Tibial nerve (tissue), 4 donors: ENCODE data around the gene TSEN34. TPM values are rescaled to one million over a fixed set of nuclear protein-coding genes. Genes with fewer than 3 reads are reported as not detected.

ENCODE experiments used
- DNase-seq, 2 donors: peaks; one replicate each; pipeline ENCODE4 v3.0.0-alpha.2; 2019; ENCODE audit warnings: low spot score in 2 of 2
- H3K27ac ChIP-seq, 4 donors: fragments of 200-600 bp; sonication (generic) in 3 of 4; one replicate each; pipeline ENCODE4 v1.5.1; 2017 to 2019; ENCODE audit warnings: mild to moderate bottlenecking in 1 of 4
- H3K27me3 ChIP-seq, 2 donors: fragments of 200-600 bp; sonication (generic) in 1 of 2; one replicate each; pipeline versions ENCODE4 v1.5.1 to v1.6.0; 2017 to 2019
- H3K36me3 ChIP-seq, 3 donors: fragments of 200-600 bp; sonication (generic); one replicate each; pipeline ENCODE4 v1.5.1; 2018 to 2019
- H3K4me1 ChIP-seq, 4 donors: fragments of 200-600 bp; sonication (generic) in 3 of 4; one replicate each; pipeline ENCODE4 v1.5.1; 2017 to 2019
- H3K4me3 ChIP-seq, 4 donors: fragments of 200-600 bp; sonication (generic) in 3 of 4; one replicate each; pipeline ENCODE4 v1.5.1; 2017 to 2019; ENCODE audit warnings: mild to moderate bottlenecking in 1 of 4, moderate library complexity in 1 of 4
- H3K9me3 ChIP-seq, 4 donors: fragments of 200-600 bp; sonication (generic) in 3 of 4; one replicate each; pipeline ENCODE4 v1.5.1; 2017 to 2019
- EP300 ChIP-seq, 2 donors: sonication (generic); formaldehyde crosslinking; IDR thresholded peaks; one replicate each; pipeline ENCODE4 v1.6.1; 2017; ENCODE audit warnings: antibody characterized with exemption in 2 of 2, mild to moderate bottlenecking in 1 of 2
- POLR2A ChIP-seq, 2 donors: fragments of 450-650 bp; IDR thresholded peaks; one replicate each; pipeline ENCODE4 v1.6.1; 2017; ENCODE audit warnings: antibody characterized with exemption in 2 of 2, mild to moderate bottlenecking in 2 of 2, moderate library complexity in 2 of 2
- WGBS, 2 donors: methylation state at CpG; one replicate each; pipeline ENCODE4 v1.1.5; 2018; 5-methylcytosine and 5-hydroxymethylcytosine counted together
- total RNA-seq, 4 donors: library from RNA; depleted of rRNA; stranded (reverse); fragments of >200 nt; gene quantifications; one replicate each; pipeline ENCODE4 v1.1.0, GENCODE V29; 2016
- TF ChIP-seq, protein P1 (sequence below), 5 experiments: fragments of 200-600 bp in 3 of 5; fragments of 450-650 bp in 2 of 5; sonication (generic) in 3 of 5; IDR thresholded peaks; one replicate each; pipeline ENCODE4 v1.5.1; 2016 to 2019; ENCODE audit warnings: antibody characterized with exemption in 5 of 5, mild to moderate bottlenecking in 3 of 5, moderate library complexity in 2 of 5

Gene TSEN34
- total RNA-seq, 4 donors from 2014 or later: 37.3 to 70.8 (median 49.6) TPM

DNA sequence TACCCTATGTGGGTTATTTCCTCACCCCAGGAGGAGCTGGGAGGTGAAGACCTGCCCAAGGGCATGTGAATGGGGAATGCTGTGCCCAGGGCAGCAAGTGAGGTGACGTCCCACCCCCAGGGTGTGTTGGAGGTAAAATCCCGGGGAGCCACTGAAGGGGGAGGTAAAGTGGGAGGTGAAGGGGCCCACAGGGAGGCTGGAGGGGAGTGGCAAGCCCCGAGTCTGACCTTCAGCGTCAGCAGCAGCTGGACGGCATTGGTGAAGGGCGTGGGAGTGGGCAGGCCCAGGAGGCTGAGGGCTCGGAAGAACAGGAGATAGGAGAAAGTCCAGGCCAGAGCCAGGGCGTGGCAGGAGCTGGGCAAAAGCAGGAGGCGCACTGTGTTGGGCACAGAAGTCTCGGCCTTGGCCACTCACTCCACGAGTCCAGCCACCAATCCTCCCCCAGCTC is 4.2 kb upstream of the TSEN34 start:
- DNase-seq: no peak
- Histone ChIP-seq H3K36me3 (peaks cover 0 to 20% (median 0%) of the 10 kb centered on the region in 3 donors), H3K4me3 (no peak overlapping the region), H3K4me1 (peaks cover 2 to 19% (median 16%) of the 10 kb centered on the region in 4 donors), H3K27me3 (no peaks in the 10 kb centered on the region), H3K9me3 (no peaks in the 10 kb centered on the region), H3K27ac (peak overlapping the region in 1 of 4 donors; percentile 99)
- no peak for TF ChIP-seq EP300 (IDR thresholded peaks at IDR 0.05)
- TF ChIP-seq POLR2A (IDR thresholded peaks at IDR 0.05): no peak
- TF ChIP-seq, protein P1, sequence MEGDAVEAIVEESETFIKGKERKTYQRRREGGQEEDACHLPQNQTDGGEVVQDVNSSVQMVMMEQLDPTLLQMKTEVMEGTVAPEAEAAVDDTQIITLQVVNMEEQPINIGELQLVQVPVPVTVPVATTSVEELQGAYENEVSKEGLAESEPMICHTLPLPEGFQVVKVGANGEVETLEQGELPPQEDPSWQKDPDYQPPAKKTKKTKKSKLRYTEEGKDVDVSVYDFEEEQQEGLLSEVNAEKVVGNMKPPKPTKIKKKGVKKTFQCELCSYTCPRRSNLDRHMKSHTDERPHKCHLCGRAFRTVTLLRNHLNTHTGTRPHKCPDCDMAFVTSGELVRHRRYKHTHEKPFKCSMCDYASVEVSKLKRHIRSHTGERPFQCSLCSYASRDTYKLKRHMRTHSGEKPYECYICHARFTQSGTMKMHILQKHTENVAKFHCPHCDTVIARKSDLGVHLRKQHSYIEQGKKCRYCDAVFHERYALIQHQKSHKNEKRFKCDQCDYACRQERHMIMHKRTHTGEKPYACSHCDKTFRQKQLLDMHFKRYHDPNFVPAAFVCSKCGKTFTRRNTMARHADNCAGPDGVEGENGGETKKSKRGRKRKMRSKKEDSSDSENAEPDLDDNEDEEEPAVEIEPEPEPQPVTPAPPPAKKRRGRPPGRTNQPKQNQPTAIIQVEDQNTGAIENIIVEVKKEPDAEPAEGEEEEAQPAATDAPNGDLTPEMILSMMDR (IDR thresholded peaks at IDR 0.05): no peak
- WGBS, 2 donors: 70 to 75% methylated on average over 11 of the region's 11 CpGs

DNA sequence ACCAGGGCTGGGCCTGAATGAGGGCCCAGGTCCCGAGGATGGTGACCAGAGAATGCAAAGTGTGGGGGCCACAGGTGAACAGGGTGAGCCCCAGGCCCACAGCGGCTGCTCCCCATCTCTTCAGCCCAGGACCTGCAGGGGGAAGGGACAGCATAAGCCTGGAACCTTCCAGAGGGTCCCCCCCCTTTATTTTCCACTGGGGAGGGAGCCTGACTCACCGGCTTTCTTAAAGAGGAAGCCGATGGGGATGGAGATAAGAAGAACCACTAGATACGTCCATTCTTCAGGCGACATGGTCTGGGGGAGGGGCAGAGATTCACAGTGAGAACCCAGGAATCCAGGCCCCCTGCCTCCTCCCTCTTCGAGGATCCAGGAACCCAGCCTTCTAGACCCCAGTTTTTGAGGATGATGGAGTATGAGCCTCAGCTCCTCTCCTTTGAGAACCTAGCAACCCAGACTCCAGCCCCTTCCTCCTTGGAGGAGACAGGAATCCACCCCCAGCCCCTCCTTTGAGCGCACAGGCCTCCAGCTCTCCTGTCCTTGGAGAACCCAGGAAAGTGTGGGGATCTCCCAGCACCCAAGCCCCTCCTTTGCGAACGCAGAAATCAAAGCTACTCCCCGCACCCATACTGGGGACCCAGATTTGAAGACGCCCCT is 2.8 kb upstream of the TSEN34 start:
- Histone ChIP-seq H3K27ac (peak overlapping the region; percentile 94 to 99 (median 97)), H3K36me3 (peaks cover 0 to 17% (median 5%) of the 10 kb centered on the region in 3 donors), H3K4me3 (peak overlapping the region; percentile 68 to 90 (median 86)), H3K9me3 (no peaks in the 10 kb centered on the region), H3K4me1 (peaks cover 4 to 27% (median 20%) of the 10 kb centered on the region in 4 donors), H3K27me3 (no peaks in the 10 kb centered on the region)
- no peak for TF ChIP-seq POLR2A (IDR thresholded peaks at IDR 0.05)
- TF ChIP-seq, protein P1 (IDR thresholded peaks at IDR 0.05): no peak
- peak in 1 of 2 donors; percentile 18 for TF ChIP-seq EP300 (IDR thresholded peaks at IDR 0.05)
- DNase-seq: no peak
- WGBS, 2 donors: 19 to 21% methylated on average over 8 to 12 of the region's 12 CpGs

DNA sequence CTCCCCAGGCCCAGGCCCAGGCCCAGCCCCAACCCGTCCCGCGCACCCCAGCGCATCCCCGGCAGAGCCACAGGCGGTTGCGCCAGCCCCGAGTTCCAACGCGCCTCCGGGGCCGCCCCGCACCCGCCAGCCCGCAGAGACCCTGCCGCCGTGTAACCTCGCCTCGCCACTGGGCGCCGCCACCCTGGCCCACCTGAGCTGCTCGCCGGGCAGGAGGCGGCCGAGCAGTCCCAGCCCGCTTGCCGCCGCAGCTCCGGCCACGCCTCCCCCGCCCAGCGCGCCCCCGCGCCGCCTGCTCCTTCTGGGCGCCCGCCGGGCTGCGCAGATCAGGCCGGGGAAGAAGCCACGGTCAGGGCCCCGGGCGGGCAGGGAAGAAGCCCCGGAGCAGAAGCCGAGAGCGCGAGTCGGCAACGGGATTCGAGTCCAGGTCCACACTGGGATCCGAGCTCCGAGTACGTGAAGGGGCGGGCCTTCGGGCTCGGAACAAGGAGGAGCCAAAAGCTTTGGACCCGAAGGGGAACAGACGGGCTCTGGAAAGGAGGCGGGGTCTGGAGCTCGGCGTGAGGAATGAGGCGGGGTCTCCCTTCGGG is 1.9 kb upstream of the TSEN34 start, which contains the start of gene MBOAT7:
TSS of gene MBOAT7 (minus strand) at position 436 of the 590 bp plus-strand sequence. CDS start 1,072 bp downstream, outside the sequence.
- peak in 1 of 2 donors; percentile 84 for TF ChIP-seq EP300 (IDR thresholded peaks at IDR 0.05)
- peak; percentile 45 to 78 for TF ChIP-seq POLR2A (IDR thresholded peaks at IDR 0.05)
- TF ChIP-seq, protein P1 (IDR thresholded peaks at IDR 0.05): peak in 4 of 5 experiments; percentile 22 to 59 (median 42)
- Histone ChIP-seq H3K27ac (peak within 1 kb of the TSS; percentile 94 to 99 (median 97)), H3K9me3 (no peaks in the 10 kb centered on the region), H3K27me3 (no peaks in the 10 kb centered on the region), H3K4me3 (peak within 1 kb of the TSS; percentile 68 to 90 (median 86)), H3K36me3 (peaks cover 0 to 21% (median 7%) of the 10 kb centered on the region in 3 donors), H3K4me1 (peaks cover 4 to 27% (median 20%) of the 10 kb centered on the region in 4 donors)
- DNase-seq: no peak
- 0% methylated on average over 17 to 30 of the region's 64 CpGs for WGBS, 2 donors

DNA sequence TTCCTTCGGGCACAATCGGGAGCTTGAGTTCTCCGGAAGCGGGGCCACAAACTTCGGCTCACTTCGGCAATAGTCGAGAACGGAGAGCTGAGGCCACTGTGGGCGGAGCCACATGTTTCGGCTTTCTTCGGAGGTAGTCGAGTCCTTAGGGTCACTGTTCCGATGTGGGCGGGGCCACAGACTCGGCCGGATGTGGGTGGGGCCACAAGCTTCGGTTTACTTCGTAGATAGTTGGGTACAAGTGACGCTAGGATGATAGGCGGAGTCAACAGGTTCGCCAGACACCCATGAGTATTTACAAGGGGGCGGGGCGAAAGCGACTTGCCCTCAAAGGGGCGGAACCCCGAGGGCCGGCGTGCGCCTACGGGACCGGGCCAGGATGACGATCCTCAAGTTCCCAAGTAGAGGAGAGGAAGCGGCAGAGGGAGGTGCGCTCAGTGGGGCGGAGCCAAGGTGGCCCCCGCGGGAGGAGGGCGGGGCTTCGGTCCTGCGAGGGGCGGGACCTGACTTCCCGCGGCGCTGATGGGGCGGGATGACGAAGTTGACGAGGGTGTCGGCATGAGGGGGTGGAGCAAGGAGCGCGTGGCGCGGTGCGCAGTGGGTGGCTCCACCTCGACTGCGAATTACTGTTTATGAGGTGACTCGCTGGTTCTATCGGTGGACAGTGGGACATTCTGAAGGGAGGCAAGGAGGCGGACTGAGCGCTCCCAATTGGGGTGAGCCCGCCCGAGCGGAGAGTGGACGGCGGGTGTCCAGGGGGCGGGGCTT is 1.2 kb upstream of the TSEN34 start:
- Histone ChIP-seq H3K4me1 (peaks cover 4 to 27% (median 20%) of the 10 kb centered on the region in 4 donors), H3K27me3 (no peaks in the 10 kb centered on the region), H3K36me3 (peaks cover 0 to 28% (median 7%) of the 10 kb centered on the region in 3 donors), H3K9me3 (no peaks in the 10 kb centered on the region), H3K4me3 (peak overlapping the region; percentile 68 to 90 (median 86)), H3K27ac (peak overlapping the region; percentile 94 to 99 (median 97))
- peak; percentile 100 for DNase-seq
- TF ChIP-seq, protein P1 (IDR thresholded peaks at IDR 0.05): peak in 1 of 5 experiments; percentile 11
- TF ChIP-seq EP300 (IDR thresholded peaks at IDR 0.05) (peak; percentile 92 to 98), POLR2A (IDR thresholded peaks at IDR 0.05) (peak; percentile 54 to 73)
- 0% methylated on average over 27 to 56 of the region's 65 CpGs for WGBS, 2 donors
